Upper lobe of right lung (tissue), 1 donor: ENCODE data around the gene CCNK. TPM values are rescaled to one million over a fixed set of nuclear protein-coding genes. Genes with fewer than 3 reads are reported as not detected.

Experiments used
- ATAC-seq: fragments of 200-7000 bp; cut with Tn5 transposase; one replicate; pipeline ENCODE4 v1.9.1; 2020; ENCODE audit warnings: mild to moderate bottlenecking, moderate library complexity
- DNase-seq: peaks from one replicate; pipeline ENCODE4 v3.0.0-alpha.2; 2020
- H3K27ac ChIP-seq: fragments of 200-600 bp; one replicate; pipeline ENCODE4 v1.8.0; 2022
- H3K27me3 ChIP-seq: fragments of 200-600 bp; one replicate; pipeline ENCODE4 v1.8.0; 2022; ENCODE audit warnings: mild to moderate bottlenecking
- H3K36me3 ChIP-seq: fragments of 200-600 bp; one replicate; pipeline ENCODE4 v1.8.0; 2022
- H3K4me1 ChIP-seq: fragments of 200-600 bp; one replicate; pipeline ENCODE4 v1.8.0; 2022
- H3K4me3 ChIP-seq: fragments of 200-600 bp; one replicate; pipeline ENCODE4 v1.8.0; 2022; ENCODE audit warnings: mild to moderate bottlenecking
- H3K9me3 ChIP-seq: fragments of 200-600 bp; one replicate; pipeline ENCODE4 v1.8.0; 2022
- CTCF ChIP-seq: fragments of 200-600 bp; IDR thresholded peaks from one replicate; pipeline ENCODE4 v1.8.0; 2022; ENCODE audit warnings: antibody characterized with exemption
- intact Hi-C: fragments of 100-400 bp; cut with DNase I; formaldehyde crosslinking; loops from one replicate; pipeline ENCODE4 v1.11.0; 2022
- total RNA-seq: library from RNA; stranded (reverse); fragmentation: NEBNext Ultra II Directional; extraction: Animal tissue kit (Norgen Biotek cat#: 25700); gene quantifications from one replicate; pipeline ENCODE4 v1.2.1, GENCODE V29; 2021
- donor health status: DM: no; HTN: yes; CAD: no; lungs with severe emphysema.

The CCNK gene
- total RNA-seq, 1 donor from 2014 or later: 48.7 TPM

DNA sequence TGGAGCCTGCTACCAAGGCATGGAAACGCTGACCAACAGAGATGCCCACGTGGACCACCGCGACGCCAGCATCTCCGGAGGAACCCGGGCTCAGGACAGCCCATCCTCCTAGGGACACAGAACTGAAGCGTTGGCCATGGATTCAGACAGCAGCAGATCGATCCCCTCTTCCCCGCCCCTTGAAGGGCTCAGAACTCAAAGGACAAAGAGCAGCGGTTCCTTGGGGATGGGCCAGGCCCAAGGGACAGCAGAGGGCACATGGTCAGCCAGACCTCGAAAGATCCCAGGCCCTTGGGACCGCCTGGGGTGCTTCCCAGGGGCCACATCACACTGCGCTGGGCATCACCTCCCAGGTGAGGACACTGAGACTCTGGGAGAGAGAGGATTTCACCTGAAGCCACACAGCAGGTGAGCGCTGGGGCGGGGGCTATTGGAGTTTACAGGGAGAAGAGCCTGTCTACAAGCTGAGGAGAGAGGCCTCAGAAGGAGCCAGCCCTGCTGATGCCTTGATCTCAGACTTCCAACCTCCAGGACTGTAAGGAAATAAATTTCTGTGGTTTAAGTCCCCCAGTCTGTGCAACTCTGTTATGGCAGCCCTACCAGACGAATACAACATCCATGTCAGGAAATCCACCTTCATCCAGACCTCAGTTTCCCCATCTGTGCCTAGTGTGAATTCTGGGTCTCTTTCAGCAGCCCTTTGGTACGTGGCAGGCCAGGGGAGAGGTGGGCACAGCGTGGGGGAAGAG lies 49.4 kb downstream of the CCNK start:
- H3K9me3 ChIP-seq: no peaks in the 10 kb centered on the region
- ATAC-seq (no peak), DNase-seq (no peak)
- H3K36me3 ChIP-seq: no peaks in the 10 kb centered on the region
- H3K4me1 ChIP-seq: peaks cover 2% of the 10 kb centered on the region
- intact Hi-C loops: no loop called here
- H3K27ac ChIP-seq: no peak overlapping the region
- no peak for TF ChIP-seq CTCF
- no peak overlapping the region for H3K4me3 ChIP-seq
- H3K27me3 ChIP-seq: no peaks in the 10 kb centered on the region

DNA sequence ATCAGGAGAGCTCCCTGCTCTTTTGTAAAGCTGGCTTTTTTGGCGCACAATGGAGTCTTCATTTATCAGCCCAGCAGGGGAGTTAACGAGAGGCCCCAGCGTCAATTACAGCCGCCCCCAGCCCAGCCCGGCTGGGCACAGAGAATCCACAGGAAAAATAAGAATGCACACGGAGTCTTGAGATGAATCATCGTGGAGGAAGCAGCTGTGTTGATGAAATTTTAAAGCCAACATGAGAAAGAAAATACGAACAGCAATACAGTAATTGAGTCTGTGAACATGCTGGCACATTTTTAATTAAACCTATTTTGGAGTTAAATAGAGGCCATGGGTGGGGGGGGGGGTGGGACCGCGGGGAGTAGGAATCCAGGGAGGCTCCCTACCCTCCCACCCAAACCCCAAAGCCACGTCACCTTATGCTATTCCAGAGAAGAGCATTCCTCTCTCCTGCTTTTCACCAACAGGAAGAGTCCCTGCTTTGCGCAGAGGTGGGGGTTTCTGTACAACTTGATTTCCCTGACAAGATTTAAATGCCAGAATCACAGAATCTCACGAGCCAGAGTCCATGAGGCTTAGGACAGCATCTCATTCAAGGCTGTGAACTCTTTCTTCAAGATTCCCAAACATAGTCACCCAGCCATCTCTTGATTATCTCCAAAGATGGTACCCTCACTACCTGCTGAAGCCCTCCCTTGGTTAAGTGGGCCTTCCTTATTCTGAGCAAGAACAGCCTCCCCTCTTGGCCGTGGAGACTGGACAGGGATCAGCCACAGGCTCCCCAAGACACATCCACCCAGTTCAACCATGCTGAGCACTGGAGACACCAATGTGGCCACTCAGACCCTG lies 50.3 kb downstream of the CCNK start:
- no peak for DNase-seq
- H3K27ac ChIP-seq: no peak overlapping the region
- H3K27me3 ChIP-seq: no peaks in the 10 kb centered on the region
- intact Hi-C loops: no loop called here
- H3K36me3 ChIP-seq: no peaks in the 10 kb centered on the region
- no peaks in the 10 kb centered on the region for H3K9me3 ChIP-seq
- no peak for ATAC-seq
- no peak for TF ChIP-seq CTCF
- no peak overlapping the region for H3K4me3 ChIP-seq
- H3K4me1 ChIP-seq: no peaks in the 10 kb centered on the region

GRCh38 chr14:99532310-99532709 lies 51.1 kb downstream of the CCNK start:
- no peaks in the 10 kb centered on the region for H3K9me3 ChIP-seq
- no peak for DNase-seq
- H3K36me3 ChIP-seq: no peaks in the 10 kb centered on the region
- no peak overlapping the region for H3K4me3 ChIP-seq
- H3K4me1 ChIP-seq: no peaks in the 10 kb centered on the region
- no peak overlapping the region for H3K27ac ChIP-seq
- intact Hi-C loops: no loop called here
- no peak for ATAC-seq
- H3K27me3 ChIP-seq: no peaks in the 10 kb centered on the region
- TF ChIP-seq CTCF: no peak

DNA sequence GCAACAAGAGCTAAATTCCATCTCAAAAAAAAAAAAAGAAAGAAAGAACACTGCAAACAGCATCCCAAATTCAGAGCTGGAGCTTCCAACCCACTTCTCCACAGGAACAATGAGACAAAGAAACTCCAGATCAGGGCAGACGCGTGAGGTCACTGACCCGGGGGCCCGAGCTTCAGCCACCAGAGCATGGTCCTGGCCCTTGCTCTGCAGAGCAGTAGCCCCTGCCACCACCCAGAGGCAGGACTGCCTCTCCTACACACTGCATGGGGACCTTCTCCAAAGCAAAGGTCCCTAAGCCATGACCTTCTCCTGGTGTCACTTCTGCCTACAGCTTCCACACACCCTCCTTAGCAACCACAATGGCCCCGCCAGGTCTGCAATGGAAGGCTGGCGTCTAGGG lies 53.1 kb downstream of the CCNK start:
- Histone ChIP-seq H3K27me3 (no peaks in the 10 kb centered on the region), H3K9me3 (no peaks in the 10 kb centered on the region), H3K4me3 (no peak overlapping the region), H3K4me1 (no peaks in the 10 kb centered on the region), H3K27ac (no peak overlapping the region), H3K36me3 (no peaks in the 10 kb centered on the region)
- DNase-seq (no peak), ATAC-seq (no peak)
- intact Hi-C loops: no loop called here
- TF ChIP-seq CTCF: no peak

DNA sequence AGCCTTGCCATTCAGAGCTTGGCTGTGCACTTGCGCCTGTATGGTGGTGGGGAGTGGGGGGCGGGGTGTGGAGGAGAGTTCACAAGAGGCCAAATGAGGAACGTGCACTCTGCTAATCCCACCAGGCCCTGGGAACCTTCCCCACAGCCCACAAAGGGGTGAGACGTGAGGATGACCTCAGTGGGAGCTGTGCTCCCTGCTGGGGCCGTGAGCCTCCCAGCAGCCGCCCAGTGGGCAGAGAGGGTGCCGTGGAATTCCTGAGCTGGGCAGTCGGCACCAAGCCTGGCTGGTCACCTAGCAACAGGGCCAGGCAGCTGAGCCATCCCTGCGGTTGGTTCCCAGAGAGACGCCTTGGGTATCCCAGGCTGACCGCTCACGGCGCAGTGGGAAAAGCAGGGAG lies 53.7 kb downstream of the CCNK start:
- TF ChIP-seq CTCF: no peak
- Histone ChIP-seq H3K27me3 (no peaks in the 10 kb centered on the region), H3K4me1 (no peaks in the 10 kb centered on the region), H3K27ac (no peak overlapping the region), H3K36me3 (no peaks in the 10 kb centered on the region), H3K9me3 (no peaks in the 10 kb centered on the region), H3K4me3 (no peak overlapping the region)
- ATAC-seq (no peak), DNase-seq (no peak)
- intact Hi-C loops: no loop called here
